AG09309 (cell line): ENCODE results near the gene TMA7B.
A peak's percentile ranks its signal among the peaks of the same experiment; 100 is the strongest.

Experiments used
- DNase-seq: peaks from one replicate; pipeline ENCODE4 v3.0.0-alpha.2; 2010; ENCODE audit warnings: low read depth
- H3K4me3 ChIP-seq: 2 replicates; pipeline ENCODE4 v1.5.1; 2011; ENCODE audit warnings: mild to moderate bottlenecking, low read depth, low read length, moderate library complexity; ENCODE audit not compliant: control insufficient read depth
- TF ChIP-seq, protein P1 (sequence below): IDR thresholded peaks from 2 replicates; pipeline ENCODE4 v1.5.1; 2011; ENCODE audit warnings: mild to moderate bottlenecking, low read depth, low read length, inconsistent platforms; ENCODE audit not compliant: insufficient read depth, control insufficient read depth; ENCODE audit errors: missing control alignments

Gene TMA7B

DNA sequence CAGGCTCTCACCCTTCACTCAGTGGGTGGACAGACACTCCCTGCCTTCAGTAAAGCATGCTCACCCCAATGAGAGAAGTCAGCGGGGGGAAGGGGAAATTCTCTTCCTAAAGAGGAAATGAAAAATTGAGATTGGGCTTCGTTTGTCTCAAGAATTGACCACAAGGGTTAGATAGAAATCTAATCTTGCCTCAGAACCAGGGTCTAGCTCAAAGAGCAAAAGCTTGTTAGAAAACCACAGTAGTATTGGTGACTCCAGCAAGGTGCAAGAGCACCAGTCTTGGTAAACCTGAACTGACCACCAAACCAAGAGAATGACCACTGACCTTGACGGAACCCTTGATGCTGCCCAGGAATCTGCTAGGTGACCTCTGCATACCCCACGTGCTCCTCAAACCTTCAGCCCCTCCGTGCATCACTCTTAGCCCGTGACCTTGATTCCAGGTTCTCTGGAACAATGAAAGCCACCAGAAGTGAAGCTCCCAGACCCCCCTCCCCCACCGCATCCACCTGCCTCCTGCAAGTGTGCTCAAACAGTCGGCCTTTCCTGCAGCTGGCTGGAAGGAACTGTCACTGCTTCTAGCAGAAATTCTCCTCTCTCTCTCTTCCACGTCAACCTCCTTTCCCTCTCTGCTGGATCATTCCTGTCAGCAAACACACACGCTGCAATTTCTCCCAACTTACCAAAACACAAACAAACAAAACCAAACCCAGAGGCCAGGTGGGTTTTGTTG is 3.1 kb upstream of the TMA7B start:
- TF ChIP-seq, protein P1, sequence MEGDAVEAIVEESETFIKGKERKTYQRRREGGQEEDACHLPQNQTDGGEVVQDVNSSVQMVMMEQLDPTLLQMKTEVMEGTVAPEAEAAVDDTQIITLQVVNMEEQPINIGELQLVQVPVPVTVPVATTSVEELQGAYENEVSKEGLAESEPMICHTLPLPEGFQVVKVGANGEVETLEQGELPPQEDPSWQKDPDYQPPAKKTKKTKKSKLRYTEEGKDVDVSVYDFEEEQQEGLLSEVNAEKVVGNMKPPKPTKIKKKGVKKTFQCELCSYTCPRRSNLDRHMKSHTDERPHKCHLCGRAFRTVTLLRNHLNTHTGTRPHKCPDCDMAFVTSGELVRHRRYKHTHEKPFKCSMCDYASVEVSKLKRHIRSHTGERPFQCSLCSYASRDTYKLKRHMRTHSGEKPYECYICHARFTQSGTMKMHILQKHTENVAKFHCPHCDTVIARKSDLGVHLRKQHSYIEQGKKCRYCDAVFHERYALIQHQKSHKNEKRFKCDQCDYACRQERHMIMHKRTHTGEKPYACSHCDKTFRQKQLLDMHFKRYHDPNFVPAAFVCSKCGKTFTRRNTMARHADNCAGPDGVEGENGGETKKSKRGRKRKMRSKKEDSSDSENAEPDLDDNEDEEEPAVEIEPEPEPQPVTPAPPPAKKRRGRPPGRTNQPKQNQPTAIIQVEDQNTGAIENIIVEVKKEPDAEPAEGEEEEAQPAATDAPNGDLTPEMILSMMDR = no peak

DNA sequence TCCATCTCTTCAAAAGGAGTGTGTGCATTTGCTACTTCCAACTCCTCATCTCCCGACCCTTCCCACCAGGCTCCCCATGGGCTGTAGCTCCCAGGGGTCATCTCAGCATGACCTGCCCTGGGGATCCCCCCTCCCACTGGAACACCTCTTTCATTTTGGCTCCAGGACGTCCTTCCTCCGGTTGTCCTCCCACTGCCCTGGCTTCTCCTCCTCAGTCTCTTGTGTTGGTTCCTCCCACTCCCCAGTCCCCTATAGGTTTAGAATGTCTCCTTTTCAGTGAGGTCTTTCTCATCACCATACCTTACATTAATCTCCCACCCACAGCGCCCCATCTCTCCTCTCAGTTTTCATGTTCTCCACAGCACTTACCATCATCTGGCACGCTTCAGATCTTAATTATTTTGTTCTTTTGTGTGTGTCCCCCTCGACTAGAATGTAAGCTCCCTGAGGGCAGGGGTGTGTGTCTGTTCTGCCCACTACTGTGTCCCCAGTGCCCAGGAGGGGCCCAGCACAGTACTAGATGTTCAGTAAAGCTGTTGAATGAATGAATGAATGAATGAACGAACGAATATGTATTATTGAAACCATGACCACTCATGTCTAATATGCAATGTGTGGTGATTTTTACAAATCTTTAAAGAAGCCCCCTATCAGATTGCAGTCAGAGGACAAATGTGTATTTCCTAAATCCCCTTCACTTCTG is 2.0 kb upstream of the TMA7B start:
- no peak for DNase-seq
- TF ChIP-seq, protein P1 = no peak
- no peak overlapping the region for H3K4me3 ChIP-seq

More for the DNA sequence above, 3.1 kb upstream of the TMA7B start:
- no peak overlapping the region for H3K4me3 ChIP-seq
- DNase-seq = no peak

DNA sequence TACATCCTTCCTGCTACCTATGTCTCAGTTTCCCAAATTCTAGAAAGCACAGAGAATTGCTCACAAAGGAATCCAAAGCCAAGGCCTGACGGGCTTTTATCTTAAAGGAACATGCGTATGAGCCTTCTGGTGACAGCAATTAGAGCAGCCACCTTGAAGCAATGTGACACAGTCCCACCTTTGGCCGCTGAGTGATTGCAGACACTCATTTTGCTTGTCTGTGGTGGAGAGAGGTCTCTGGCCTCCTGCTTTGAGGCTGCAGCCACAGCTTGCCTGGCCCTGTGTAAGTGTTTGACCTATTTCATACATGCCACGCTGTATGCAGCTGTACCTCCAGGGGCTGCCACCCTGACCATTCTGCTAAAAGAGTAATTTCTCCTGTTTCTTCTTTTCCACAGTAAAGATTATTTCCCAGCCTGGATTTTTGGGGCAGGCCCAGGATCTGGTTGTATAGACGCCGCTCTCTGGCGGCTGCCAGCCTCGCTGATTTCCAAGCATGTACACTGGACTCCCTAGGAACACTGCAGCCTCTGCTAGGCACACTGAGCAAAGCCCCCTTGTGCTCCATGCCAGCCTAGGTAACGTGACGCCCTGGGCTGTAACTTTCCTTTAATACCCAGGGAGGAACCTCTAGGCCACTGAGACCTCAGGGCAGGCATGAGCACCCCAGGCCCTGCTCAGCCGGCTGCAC is 1.1 kb upstream of the TMA7B start:
- TF ChIP-seq, protein P1 = no peak
- H3K4me3 ChIP-seq = no peak overlapping the region
- DNase-seq = no peak

DNA sequence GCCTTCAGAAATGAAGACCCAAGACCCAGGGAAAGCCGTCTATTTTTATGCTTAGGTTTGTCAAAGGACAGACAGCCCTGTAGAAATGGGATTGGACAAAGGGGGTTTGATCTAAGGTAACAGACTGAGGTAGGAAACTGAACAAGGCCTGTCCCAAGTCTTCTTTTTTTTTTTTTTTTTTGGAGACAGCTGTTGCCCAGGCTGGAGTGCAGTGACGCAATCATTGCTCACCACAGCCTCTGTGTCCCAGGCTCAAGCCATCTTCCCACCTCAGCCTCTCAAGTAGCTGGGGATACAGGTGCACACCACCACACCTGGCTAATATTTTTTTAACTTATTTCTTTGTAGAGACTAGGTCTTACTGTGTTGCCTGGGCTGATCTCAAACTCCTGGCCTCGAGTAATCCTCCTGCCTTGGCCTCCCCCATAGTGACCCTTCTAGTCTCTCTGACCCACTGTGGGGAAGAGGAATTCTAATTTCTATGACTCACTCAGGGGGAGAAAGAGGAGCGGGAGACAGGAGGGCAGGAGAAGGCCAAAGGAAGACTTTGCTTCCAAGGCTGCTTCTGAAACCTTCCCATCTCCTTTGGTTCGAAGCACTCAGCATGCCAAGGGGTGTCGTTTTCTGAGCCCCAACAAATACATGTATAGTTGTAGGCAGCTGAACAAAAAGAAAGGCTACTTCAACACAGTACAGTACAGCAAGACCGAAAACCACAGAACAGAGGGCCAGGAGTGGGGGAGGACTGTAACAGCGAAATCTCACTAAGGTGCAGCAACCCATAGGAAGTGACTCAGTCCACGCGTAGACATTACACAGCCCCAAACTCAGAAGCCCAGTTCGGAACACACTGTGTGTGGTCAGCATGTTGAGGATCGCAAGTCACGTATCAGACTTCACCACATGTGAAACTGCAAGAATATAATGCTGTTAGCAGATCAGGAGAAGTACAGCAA is 872 bp downstream of the TMA7B start:
- TF ChIP-seq, protein P1 = no peak
- no peak overlapping the region for H3K4me3 ChIP-seq
- peak; percentile 77 for DNase-seq

GRCh38 chr22:39962071-39962470 is 1.9 kb downstream of the TMA7B start:
- no peak overlapping the region for H3K4me3 ChIP-seq
- TF ChIP-seq, protein P1 = no peak
- no peak for DNase-seq

GRCh38 chr22:39965748-39966147 is 5.6 kb downstream of the TMA7B start:
- TF ChIP-seq, protein P1 = no peak
- DNase-seq = no peak
- H3K4me3 ChIP-seq = no peak overlapping the region
